K562 (cell line): ENCODE data around the gene SEC14L1. TPM values are rescaled to one million over a fixed set of nuclear protein-coding genes. Genes with fewer than 3 reads are reported as not detected.

Source experiments
- ATAC-seq: fragments of 200-7000 bp; cut with Tn5 transposase; 3 replicates; pipeline ENCODE4 v1.9.1; 2020; ENCODE audit warnings: moderate library complexity
- BruUV-seq: library from RNA; stranded (reverse); fragments of 400-500 nt; replicated peaks from 2 replicates; lab custom pipeline; 2021; lab: Mats Ljungman, UMichigan
- CTCF ChIA-PET: fragments of 300-600 bp; formaldehyde crosslinking; extraction: SDS; loops from one replicate; lab custom pipeline; 2021; ENCODE audit warnings: low intra/inter-chr PET ratio; lab: Yijun Ruan, JAX
- POLR2A ChIA-PET: fragments of 300-600, 350-650 bp; sonication (Branson Sonifier 250); formaldehyde crosslinking; extraction: SDS; loops from one replicate; lab custom pipeline; 2021; ENCODE audit warnings: antibody characterized with exemption, inconsistent platforms; lab: Yijun Ruan, JAX
- DNase-seq, 4 experiments: peaks; one replicate each; pipeline versions ENCODE4 v3.0.0 to v3.0.0-alpha.2; 2011 to 2018; ENCODE audit warnings: low spot score in 3 of 4, mixed read lengths in 3 of 4; ENCODE audit errors: extremely low read depth in 1 of 4
- FAIRE-seq: peaks from 2 replicates; lab custom pipeline; 2011; peaks lifted over from hg19 to GRCh38; lab: Jason Lieb, UNC
- H2AFZ ChIP-seq: 2 replicates; pipeline ENCODE4 v1.6.0; 2011; ENCODE audit warnings: low read depth, low read length, control low read depth, inconsistent platforms
- H3K27ac ChIP-seq: fragments of 200-600 bp; 3 replicates; pipeline ENCODE4 v1.8.0; 2011; ENCODE audit warnings: low read depth, mild to moderate bottlenecking, control low read depth, inconsistent platforms, low read length, moderate library complexity, mixed read lengths; ENCODE audit errors: extremely low read depth
- H3K27me3 ChIP-seq, 2 experiments: fragments of 300-600 bp in 1 of 2; 2 replicates in 1 of 2; 3 replicates in 1 of 2; pipeline versions ENCODE4 v1.6.0 to v1.8.0; 2011; ENCODE audit warnings: inconsistent platforms in 2 of 2, low read length in 2 of 2, mild to moderate bottlenecking in 1 of 2, mixed read lengths in 1 of 2, moderate library complexity in 1 of 2; ENCODE audit not compliant: control insufficient read depth in 2 of 2, insufficient read depth in 2 of 2
- H3K36me3 ChIP-seq: fragments of 300-600 bp; 3 replicates; pipeline ENCODE4 v1.8.0; 2011; ENCODE audit warnings: mild to moderate bottlenecking, low read length, inconsistent platforms; ENCODE audit not compliant: control insufficient read depth, insufficient read depth
- H3K4me1 ChIP-seq, 2 experiments: fragments of 200-600 bp in 1 of 2; replicated peaks in 1 of 2; 2 replicates in 1 of 2; 3 replicates in 1 of 2; pipeline versions ENCODE4 v1.5.1 to v1.8.0; 2011; ENCODE audit warnings: inconsistent platforms in 2 of 2, low read length in 2 of 2, mild to moderate bottlenecking in 1 of 2, mixed read lengths in 1 of 2, moderate library complexity in 1 of 2; ENCODE audit not compliant: control insufficient read depth in 2 of 2, insufficient read depth in 2 of 2
- H3K4me2 ChIP-seq: 2 replicates; pipeline ENCODE4 v1.6.1; 2011; ENCODE audit warnings: low read length, control low read depth, inconsistent platforms, mixed read lengths; ENCODE audit not compliant: insufficient read depth
- H3K4me3 ChIP-seq: fragments of 200-600 bp; sonication (generic), shearing (Covaris generic); 2 replicates; pipeline ENCODE4 v1.5.1; 2016; ENCODE audit warnings: control low read depth, inconsistent platforms
- H3K79me2 ChIP-seq: fragments of 200-600 bp; 3 replicates; pipeline ENCODE4 v1.8.0; 2011; ENCODE audit warnings: low read length, inconsistent platforms; ENCODE audit not compliant: control insufficient read depth, insufficient read depth
- H3K9ac ChIP-seq, 2 experiments: 2 replicates each; pipeline versions ENCODE4 v1.6.0 to v1.6.1; 2011; ENCODE audit warnings: low read depth in 2 of 2, low read length in 2 of 2, control low read depth in 1 of 2, inconsistent platforms in 1 of 2, mild to moderate bottlenecking in 1 of 2, mixed read lengths in 1 of 2; ENCODE audit not compliant: insufficient read depth in 1 of 2
- H3K9me1 ChIP-seq: one replicate; pipeline ENCODE4 v1.6.0; 2011; ENCODE audit warnings: inconsistent platforms, mild to moderate bottlenecking, low read length, moderate library complexity; ENCODE audit not compliant: control insufficient read depth, insufficient read depth
- H3K9me3 ChIP-seq: replicated peaks from 2 replicates; pipeline ENCODE4 v1.5.1; 2011; ENCODE audit warnings: low read depth, low read length, inconsistent platforms; ENCODE audit not compliant: control insufficient read depth, insufficient read depth
- H4K20me1 ChIP-seq: replicated peaks from 2 replicates; pipeline ENCODE4 v1.6.1; 2011; ENCODE audit warnings: low read length, inconsistent platforms, mixed read lengths; ENCODE audit not compliant: control insufficient read depth, insufficient read depth
- CCNT2 ChIP-seq: IDR thresholded peaks from 2 replicates; pipeline ENCODE4 v1.6.1; 2011; ENCODE audit warnings: borderline replicate concordance, low read depth, mild to moderate bottlenecking, moderate library complexity, mixed read lengths, low read length; ENCODE audit not compliant: insufficient read length; ENCODE audit errors: extremely low read depth
- CTBP1 ChIP-seq: fragments of 450-650 bp; IDR thresholded peaks from 2 replicates; pipeline ENCODE4 v1.6.1; 2016; ENCODE audit warnings: borderline replicate concordance
- HMG20A ChIP-seq: fragments of 450-650 bp; formaldehyde crosslinking; conservative IDR thresholded peaks from 2 replicates; pipeline ENCODE4 v1.4.0; 2020; ENCODE audit warnings: mild to moderate bottlenecking, mixed read lengths
- MAFF ChIP-seq: IDR thresholded peaks from 2 replicates; pipeline ENCODE4 v1.6.1; 2012; ENCODE audit warnings: low read length, improper control_type of control experiment
- MCM5 ChIP-seq: fragments of 450-650 bp; IDR thresholded peaks from 2 replicates; pipeline ENCODE4 v1.6.1; 2016; ENCODE audit warnings: low read depth
- MEIS2 ChIP-seq: fragments of 450-650 bp; IDR thresholded peaks from 2 replicates; pipeline ENCODE4 v1.6.1; 2014; ENCODE audit warnings: mild to moderate bottlenecking; ENCODE audit not compliant: partially characterized antibody
- NR2C2 ChIP-seq, 2 experiments: fragments of 200-800 bp in 1 of 2; sonication (Bioruptor generic) in 1 of 2; sonication (generic) in 1 of 2; formaldehyde crosslinking in 1 of 2; IDR thresholded peaks; 2 replicates each; pipeline versions ENCODE4 v1.6.1 to v1.8.0; 2016 to 2022; ENCODE audit warnings: mild to moderate bottlenecking in 1 of 2, missing compliant biosample characterization in 1 of 2, missing genetic modification characterization in 1 of 2, missing genetic modification reagents in 1 of 2
- POLR2A ChIP-seq: fragments of 450-650 bp; conservative IDR thresholded peaks from 2 replicates; pipeline ENCODE4 v1.6.1; 2016
- RAD51 ChIP-seq: fragments of 450-650 bp; IDR thresholded peaks from 2 replicates; pipeline ENCODE4 v1.7.1; 2016; ENCODE audit warnings: low read depth, mild to moderate bottlenecking, borderline replicate concordance
- SMARCE1 ChIP-seq: fragments of 450-650 bp; IDR thresholded peaks from 2 replicates; pipeline ENCODE4 v1.7.1; 2016; ENCODE audit warnings: mild to moderate bottlenecking
- TEAD4 ChIP-seq, 2 experiments: sonication (generic) in 1 of 2; formaldehyde crosslinking in 1 of 2; IDR thresholded peaks; 2 replicates each; pipeline versions ENCODE4 v1.6.1 to v1.8.0; 2012 to 2022; ENCODE audit warnings: borderline replicate concordance in 1 of 2, inconsistent platforms in 1 of 2, low read length in 1 of 2, mild to moderate bottlenecking in 1 of 2, missing genetic modification reagents in 1 of 2
- ZBTB7A ChIP-seq: IDR thresholded peaks from 2 replicates; pipeline ENCODE4 v1.6.1; 2011; ENCODE audit warnings: low read depth, mild to moderate bottlenecking, low read length, moderate library complexity, borderline replicate concordance; ENCODE audit not compliant: control insufficient read depth
- ZKSCAN3 ChIP-seq: fragments of 250-450 bp; sonication (Bioruptor Pico); IDR thresholded peaks from 2 replicates; pipeline ENCODE4 v1.4.0; 2020
- ZNF766 ChIP-seq: fragments of 200-800 bp; sonication (Bioruptor generic); conservative IDR thresholded peaks from 2 replicates; pipeline ENCODE4 v1.6.1; 2016; ENCODE audit warnings: missing genetic modification characterization, missing compliant biosample characterization
- WGBS: fragments of 100-300 bp; shearing (Covaris generic); methylation state at CpG from one replicate; pipeline ENCODE4 v1.1.6; 2016; ENCODE audit warnings: low coverage, mixed read lengths; ENCODE audit not compliant: insufficient coverage; ENCODE audit errors: missing lambda C conversion rate; 5-methylcytosine and 5-hydroxymethylcytosine counted together
- in situ Hi-C: fragments of 300-500 bp; cut with MboI; formaldehyde crosslinking; loops from 4 replicates; pipeline ENCODE4 v1.15.0; 2018; ENCODE audit warnings: inconsistent platforms, mixed read lengths
- intact Hi-C: fragments of 100-400 bp; cut with micrococcal nuclease; formaldehyde crosslinking; loops from 2 replicates; pipeline ENCODE4 v1.14.2; 2022
- polyA plus RNA-seq, 8 experiments: library from polyadenylated mRNA; depleted of rRNA in 4 of 8; stranded (reverse) in 5 of 8; unstranded in 3 of 8; fragments of >200 nt; fragmentation: Nextera tagmentation in 2 of 8; fragmentation: Illumina TruSeq in 1 of 8; extraction: Ambion mirVana in 2 of 8; extraction: Trizol in 1 of 8; gene quantifications; 2 replicates each; pipeline versions ENCODE4 v1.2.1 to v1.2.3, GENCODE V29; 2011 to 2014; ENCODE audit warnings: inconsistent platforms in 1 of 8, missing spikeins in 1 of 8
- total RNA-seq, 7 experiments: library from RNA; depleted of rRNA in 6 of 7; stranded (reverse); fragments of >200 nt in 6 of 7; fragmentation: Illumina TruSeq in 2 of 7; extraction: Trizol in 2 of 7; gene quantifications; 2 replicates each; pipeline versions ENCODE4 v1.2.1 to v1.2.3, GENCODE V29; 2011 to 2021; ENCODE audit warnings: low replicate concordance in 1 of 7
- TF ChIP-seq, protein P1 (sequence below), 2 experiments: IDR thresholded peaks in 1 of 2; conservative IDR thresholded peaks in 1 of 2; 2 replicates each; pipeline ENCODE4 v1.6.1; 2016; ENCODE audit warnings: low read depth in 2 of 2, mild to moderate bottlenecking in 1 of 2, missing compliant biosample characterization in 1 of 2, missing genetic modification characterization in 1 of 2, moderate library complexity in 1 of 2

Gene SEC14L1
- total and polyA plus RNA-seq, 9 of the 15 experiments (the other 6 are each of a cell fraction or from before 2014, with no cell fraction given) = 3.1 to 39.7 (median 15.2) TPM

DNA sequence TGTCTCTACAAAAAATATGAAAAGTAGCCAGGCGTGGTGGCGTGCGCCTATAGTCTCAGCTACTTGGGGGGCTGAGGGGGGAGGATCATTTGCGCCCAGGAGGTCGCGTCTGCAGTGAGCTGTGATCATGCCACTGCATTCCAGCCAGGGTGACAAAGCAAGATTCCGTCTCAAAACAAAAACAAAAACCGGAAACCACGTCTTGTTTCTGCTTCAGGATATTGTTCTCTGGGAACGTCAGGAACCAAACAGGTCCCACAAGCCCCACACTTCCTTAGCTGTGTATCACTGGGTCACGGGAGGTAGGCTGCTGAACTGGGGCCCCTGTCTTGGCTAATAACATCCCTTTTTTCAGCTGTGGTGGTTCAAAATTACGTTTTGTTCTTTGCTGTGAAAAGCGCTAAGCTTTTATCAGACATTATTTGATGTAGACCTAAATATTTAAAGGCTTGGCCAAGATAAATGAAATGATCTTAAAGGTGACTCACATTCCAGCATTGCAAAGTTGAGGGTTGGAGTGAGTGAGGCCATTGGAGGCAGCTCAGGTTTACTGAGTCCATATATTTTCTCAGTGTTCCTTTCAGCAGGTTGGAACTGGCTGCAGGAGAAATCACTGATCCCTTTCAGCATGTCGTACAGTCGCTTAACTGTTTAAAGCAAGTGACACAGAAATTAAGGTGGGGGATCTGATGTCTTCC, 16.4 kb upstream of the SEC14L1 start (continued):
- TF ChIP-seq TEAD4 (IDR thresholded peaks at IDR 0.05; ENCODE audit: low read length) (0 out of 2 replicates have a peak, but pooled peaks have one; percentile 30), TEAD4 (CRISPR knock-in tag; IDR thresholded peaks at IDR 0.05; ENCODE audit: borderline replicate concordance) (no peak), ZNF766 (no peak), POLR2A (peak; percentile 40; the same call in 1 of the 2 replicates), MAFF (peak; percentile 34; the same call in 1 of the 2 replicates), SMARCE1 (0 out of 2 replicates have a peak, but pooled peaks have one; percentile 40), CTBP1 (peak; percentile 16; the same call in 1 of the 2 replicates), MCM5 (no peak), ZBTB7A (peak; percentile 29; the same call in 1 of the 2 replicates), NR2C2 (CRISPR knock-in tag; IDR thresholded peaks at IDR 0.05) (no peak), NR2C2 (tag; IDR thresholded peaks at IDR 0.05) (0 out of 2 replicates have a peak, but pooled peaks have one; percentile 26), RAD51 (no peak)

DNA sequence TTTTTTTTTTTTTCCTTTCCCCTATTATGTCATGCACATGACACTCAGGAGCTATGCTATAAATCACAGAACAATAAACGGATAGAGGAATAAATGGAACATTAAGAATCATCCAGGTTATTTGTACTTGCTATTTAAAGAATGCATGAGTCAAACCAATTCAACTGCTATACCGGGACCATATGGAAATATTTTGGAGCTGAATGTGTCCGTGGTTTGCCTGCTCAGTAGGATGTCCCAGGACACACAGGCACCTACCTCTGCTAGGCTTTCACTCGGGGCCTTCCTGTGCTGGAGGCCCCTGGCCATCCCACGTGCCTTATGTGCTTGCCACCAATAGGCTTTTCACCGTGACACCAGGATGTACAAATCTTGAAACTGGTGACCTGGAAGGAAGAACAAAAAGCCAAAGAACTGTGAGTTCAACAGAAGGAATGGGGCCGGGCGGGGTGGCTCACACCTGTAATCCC, 15.3 kb upstream of the SEC14L1 start:
- Histone ChIP-seq H2AFZ (peak overlapping the region; percentile 34; the same call in 1 of the 2 replicates), H3K27me3 (no peaks in the 10 kb centered on the region), H4K20me1 (no peaks in the 10 kb centered on the region), H3K9ac (no peak overlapping the region), H3K4me2 (no peak overlapping the region), H3K4me1 (peaks cover 30 to 46% of the 10 kb centered on the region in 2 experiments), H3K27ac (no peak overlapping the region), H3K4me3 (no peak overlapping the region), H3K36me3 (no peaks in the 10 kb centered on the region), H3K9me1 (no peaks in the 10 kb centered on the region), H3K9me3 (no peaks in the 10 kb centered on the region), H3K79me2 (no peaks in the 10 kb centered on the region)
- in situ Hi-C loops (no loop called here), intact Hi-C loops (loop anchor here (5.0 kb wide), 1 partner anchor 38 kb away; no protein-coding TSS in a partner anchor)
- CTCF ChIA-PET = no interaction called here
- DNase-seq (no peak), ATAC-seq (no peak), FAIRE-seq (no peak)
- POLR2A ChIA-PET = interaction anchor here (1.6 kb wide), 1 partner anchor 15 kb away, joined by 9 read pairs; the partner anchor contains the start of gene SEC14L1
- 69% methylated on average over 8 of the region's 8 CpGs for WGBS
- no TSS peak for BruUV-seq
- no peak for TF ChIP-seq ZKSCAN3 (CRISPR knock-in tag)
- TF ChIP-seq MEIS2 = peak; percentile 23
- no peak for TF ChIP-seq HMG20A (CRISPR knock-in tag)
- TF ChIP-seq CCNT2 = no peak
- TF ChIP-seq, protein P1, sequence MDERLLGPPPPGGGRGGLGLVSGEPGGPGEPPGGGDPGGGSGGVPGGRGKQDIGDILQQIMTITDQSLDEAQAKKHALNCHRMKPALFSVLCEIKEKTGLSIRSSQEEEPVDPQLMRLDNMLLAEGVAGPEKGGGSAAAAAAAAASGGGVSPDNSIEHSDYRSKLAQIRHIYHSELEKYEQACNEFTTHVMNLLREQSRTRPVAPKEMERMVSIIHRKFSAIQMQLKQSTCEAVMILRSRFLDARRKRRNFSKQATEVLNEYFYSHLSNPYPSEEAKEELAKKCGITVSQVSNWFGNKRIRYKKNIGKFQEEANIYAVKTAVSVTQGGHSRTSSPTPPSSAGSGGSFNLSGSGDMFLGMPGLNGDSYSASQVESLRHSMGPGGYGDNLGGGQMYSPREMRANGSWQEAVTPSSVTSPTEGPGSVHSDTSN (CRISPR knock-in tag; IDR thresholded peaks at IDR 0.05; ENCODE audit: low read depth) = no peak
- TF ChIP-seq, protein P1 (tag; conservative IDR thresholded peaks at IDR 0.05; ENCODE audit: low read depth) = 0 out of 2 replicates have a peak, but pooled peaks have one; percentile 8
